K562 (cell line): ENCODE measurements around the gene DCUN1D3. TPM values are rescaled to one million over a fixed set of nuclear protein-coding genes. Genes with fewer than 3 reads are reported as not detected.

Experiments
- ATAC-seq: fragments of 200-7000 bp; cut with Tn5 transposase; 3 replicates; pipeline ENCODE4 v1.9.1; 2020; ENCODE audit warnings: moderate library complexity
- BruUV-seq: library from RNA; stranded (reverse); fragments of 400-500 nt; replicated peaks from 2 replicates; lab custom pipeline; 2021; lab: Mats Ljungman, UMichigan
- CTCF ChIA-PET: fragments of 300-600 bp; formaldehyde crosslinking; extraction: SDS; loops from one replicate; lab custom pipeline; 2021; ENCODE audit warnings: low intra/inter-chr PET ratio; lab: Yijun Ruan, JAX
- POLR2A ChIA-PET: fragments of 300-600, 350-650 bp; sonication (Branson Sonifier 250); formaldehyde crosslinking; extraction: SDS; loops from one replicate; lab custom pipeline; 2021; ENCODE audit warnings: antibody characterized with exemption, inconsistent platforms; lab: Yijun Ruan, JAX
- DNase-seq, 4 experiments: peaks; one replicate each; pipeline versions ENCODE4 v3.0.0 to v3.0.0-alpha.2; 2011 to 2018; ENCODE audit warnings: low spot score in 3 of 4, mixed read lengths in 3 of 4; ENCODE audit errors: extremely low read depth in 1 of 4
- FAIRE-seq: peaks from 2 replicates; lab custom pipeline; 2011; peaks lifted over from hg19 to GRCh38; lab: Jason Lieb, UNC
- H2AFZ ChIP-seq: 2 replicates; pipeline ENCODE4 v1.6.0; 2011; ENCODE audit warnings: low read depth, low read length, control low read depth, inconsistent platforms
- H3K27ac ChIP-seq: fragments of 200-600 bp; 3 replicates; pipeline ENCODE4 v1.8.0; 2011; ENCODE audit warnings: low read depth, mild to moderate bottlenecking, control low read depth, inconsistent platforms, low read length, moderate library complexity, mixed read lengths; ENCODE audit errors: extremely low read depth
- H3K27me3 ChIP-seq, 2 experiments: fragments of 300-600 bp in 1 of 2; 2 replicates in 1 of 2; 3 replicates in 1 of 2; pipeline versions ENCODE4 v1.6.0 to v1.8.0; 2011; ENCODE audit warnings: inconsistent platforms in 2 of 2, low read length in 2 of 2, mild to moderate bottlenecking in 1 of 2, mixed read lengths in 1 of 2, moderate library complexity in 1 of 2; ENCODE audit not compliant: control insufficient read depth in 2 of 2, insufficient read depth in 2 of 2
- H3K36me3 ChIP-seq: fragments of 300-600 bp; 3 replicates; pipeline ENCODE4 v1.8.0; 2011; ENCODE audit warnings: mild to moderate bottlenecking, low read length, inconsistent platforms; ENCODE audit not compliant: control insufficient read depth, insufficient read depth
- H3K4me1 ChIP-seq, 2 experiments: fragments of 200-600 bp in 1 of 2; replicated peaks in 1 of 2; 2 replicates in 1 of 2; 3 replicates in 1 of 2; pipeline versions ENCODE4 v1.5.1 to v1.8.0; 2011; ENCODE audit warnings: inconsistent platforms in 2 of 2, low read length in 2 of 2, mild to moderate bottlenecking in 1 of 2, mixed read lengths in 1 of 2, moderate library complexity in 1 of 2; ENCODE audit not compliant: control insufficient read depth in 2 of 2, insufficient read depth in 2 of 2
- H3K4me2 ChIP-seq: 2 replicates; pipeline ENCODE4 v1.6.1; 2011; ENCODE audit warnings: low read length, control low read depth, inconsistent platforms, mixed read lengths; ENCODE audit not compliant: insufficient read depth
- H3K4me3 ChIP-seq: fragments of 200-600 bp; sonication (generic), shearing (Covaris generic); 2 replicates; pipeline ENCODE4 v1.5.1; 2016; ENCODE audit warnings: control low read depth, inconsistent platforms
- H3K79me2 ChIP-seq: fragments of 200-600 bp; 3 replicates; pipeline ENCODE4 v1.8.0; 2011; ENCODE audit warnings: low read length, inconsistent platforms; ENCODE audit not compliant: control insufficient read depth, insufficient read depth
- H3K9ac ChIP-seq, 2 experiments: 2 replicates each; pipeline versions ENCODE4 v1.6.0 to v1.6.1; 2011; ENCODE audit warnings: low read depth in 2 of 2, low read length in 2 of 2, control low read depth in 1 of 2, inconsistent platforms in 1 of 2, mild to moderate bottlenecking in 1 of 2, mixed read lengths in 1 of 2; ENCODE audit not compliant: insufficient read depth in 1 of 2
- H3K9me1 ChIP-seq: one replicate; pipeline ENCODE4 v1.6.0; 2011; ENCODE audit warnings: inconsistent platforms, mild to moderate bottlenecking, low read length, moderate library complexity; ENCODE audit not compliant: control insufficient read depth, insufficient read depth
- H3K9me3 ChIP-seq: replicated peaks from 2 replicates; pipeline ENCODE4 v1.5.1; 2011; ENCODE audit warnings: low read depth, low read length, inconsistent platforms; ENCODE audit not compliant: control insufficient read depth, insufficient read depth
- H4K20me1 ChIP-seq: replicated peaks from 2 replicates; pipeline ENCODE4 v1.6.1; 2011; ENCODE audit warnings: low read length, inconsistent platforms, mixed read lengths; ENCODE audit not compliant: control insufficient read depth, insufficient read depth
- ARID4B ChIP-seq: sonication (generic); formaldehyde crosslinking; IDR thresholded peaks from 2 replicates; pipeline ENCODE4 v1.8.0; 2022; ENCODE audit warnings: mild to moderate bottlenecking, missing genetic modification reagents
- CBX3 ChIP-seq, 2 experiments: IDR thresholded peaks; 1 replicate in 1 of 2; 2 replicates in 1 of 2; pipeline ENCODE4 v1.6.1; 2012; ENCODE audit warnings: inconsistent platforms in 2 of 2, low read length in 2 of 2, borderline replicate concordance in 1 of 2, control low read depth in 1 of 2
- CGGBP1 ChIP-seq: fragments of 250-450 bp; sonication (Bioruptor Pico); IDR thresholded peaks from 2 replicates; pipeline ENCODE4 v1.9.0; 2021; ENCODE audit warnings: mild to moderate bottlenecking
- GTF2B ChIP-seq: IDR thresholded peaks from 2 replicates; pipeline ENCODE4 v1.6.1; 2011; ENCODE audit not compliant: insufficient read length; ENCODE audit errors: extremely low read depth
- HCFC1 ChIP-seq: IDR thresholded peaks from 2 replicates; pipeline ENCODE4 v1.6.1; 2012; ENCODE audit warnings: low read depth, low read length, improper control_type of control experiment
- MEF2D ChIP-seq: conservative IDR thresholded peaks from 2 replicates; pipeline ENCODE4 v1.6.1; 2016; ENCODE audit warnings: low read depth, missing genetic modification characterization, missing compliant biosample characterization
- NEUROD1 ChIP-seq: fragments of 150-350 bp; IDR thresholded peaks from 2 replicates; pipeline ENCODE4 v1.6.1; 2014; ENCODE audit warnings: borderline replicate concordance, low read length, low read depth; ENCODE audit not compliant: partially characterized antibody
- PHB ChIP-seq: fragments of 250-450 bp; sonication (Bioruptor Pico); IDR thresholded peaks from 2 replicates; pipeline ENCODE4 v1.5.0; 2021
- PREB ChIP-seq: sonication (generic); formaldehyde crosslinking; IDR thresholded peaks from 2 replicates; pipeline ENCODE4 v1.8.1; 2023; ENCODE audit warnings: mild to moderate bottlenecking, missing genetic modification reagents
- SIN3A ChIP-seq, 2 experiments: fragments of 150-350 bp in 1 of 2; IDR thresholded peaks; 2 replicates each; pipeline ENCODE4 v1.6.1; 2011 to 2016; ENCODE audit warnings: borderline replicate concordance in 2 of 2, low read depth in 2 of 2, low read length in 2 of 2, mild to moderate bottlenecking in 2 of 2, moderate library complexity in 2 of 2; ENCODE audit not compliant: control insufficient read depth in 1 of 2
- ZBTB26 ChIP-seq: fragments of 450-650 bp; formaldehyde crosslinking; IDR thresholded peaks from 2 replicates; pipeline ENCODE4 v1.4.0; 2022; ENCODE audit warnings: missing genetic modification characterization
- ZFP1 ChIP-seq: fragments of 450-650 bp; formaldehyde crosslinking; IDR thresholded peaks from 2 replicates; pipeline ENCODE4 v1.4.0; 2020; ENCODE audit warnings: mild to moderate bottlenecking, mixed read lengths
- WGBS: fragments of 100-300 bp; shearing (Covaris generic); methylation state at CpG from one replicate; pipeline ENCODE4 v1.1.6; 2016; ENCODE audit warnings: low coverage, mixed read lengths; ENCODE audit not compliant: insufficient coverage; ENCODE audit errors: missing lambda C conversion rate; 5-methylcytosine and 5-hydroxymethylcytosine counted together
- in situ Hi-C: fragments of 300-500 bp; cut with MboI; formaldehyde crosslinking; loops from 4 replicates; pipeline ENCODE4 v1.15.0; 2018; ENCODE audit warnings: inconsistent platforms, mixed read lengths
- intact Hi-C: fragments of 100-400 bp; cut with micrococcal nuclease; formaldehyde crosslinking; loops from 2 replicates; pipeline ENCODE4 v1.14.2; 2022
- polyA plus RNA-seq, 8 experiments: library from polyadenylated mRNA; depleted of rRNA in 4 of 8; stranded (reverse) in 5 of 8; unstranded in 3 of 8; fragments of >200 nt; fragmentation: Nextera tagmentation in 2 of 8; fragmentation: Illumina TruSeq in 1 of 8; extraction: Ambion mirVana in 2 of 8; extraction: Trizol in 1 of 8; gene quantifications; 2 replicates each; pipeline versions ENCODE4 v1.2.1 to v1.2.3, GENCODE V29; 2011 to 2014; ENCODE audit warnings: inconsistent platforms in 1 of 8, missing spikeins in 1 of 8
- total RNA-seq, 7 experiments: library from RNA; depleted of rRNA in 6 of 7; stranded (reverse); fragments of >200 nt in 6 of 7; fragmentation: Illumina TruSeq in 2 of 7; extraction: Trizol in 2 of 7; gene quantifications; 2 replicates each; pipeline versions ENCODE4 v1.2.1 to v1.2.3, GENCODE V29; 2011 to 2021; ENCODE audit warnings: low replicate concordance in 1 of 7

The DCUN1D3 gene
- total and polyA plus RNA-seq, 9 of the 15 experiments (the other 6 are each of a cell fraction or from before 2014, with no cell fraction given): 1.0 to 4.7 (median 2.2) TPM

GRCh38 chr16:20941636-20941926 is 41.4 kb upstream of the DCUN1D3 start:
- BruUV-seq: no TSS peak
- Histone ChIP-seq H3K9me1 (no peaks in the 10 kb centered on the region), H3K9me3 (0 out of 2 replicates have a peak, but pooled peaks cover 2% of the 10 kb centered on the region), H4K20me1 (no peaks in the 10 kb centered on the region), H3K27ac (no peak overlapping the region), H3K9ac (no peak overlapping the region), H3K36me3 (no peaks in the 10 kb centered on the region), H3K27me3 (peaks cover 0 to 2% of the 10 kb centered on the region in 2 experiments; a peak in 2 of 5 replicates), H3K4me2 (no peak overlapping the region), H3K4me1 (peaks cover 12 to 22% of the 10 kb centered on the region in 2 experiments), H2AFZ (no peak overlapping the region), H3K79me2 (no peaks in the 10 kb centered on the region), H3K4me3 (no peak overlapping the region)
- ATAC-seq (no peak), DNase-seq (no peak), FAIRE-seq (no peak)
- ChIA-PET POLR2A (interaction anchor here (1.3 kb wide), 1 partner anchor 22 kb away, joined by 6 read pairs; no protein-coding TSS in a partner anchor), CTCF (no interaction called here)
- WGBS: 74% methylated on average over 6 of the region's 6 CpGs
- intact Hi-C loops (no loop called here), in situ Hi-C loops (no loop called here)
- TF ChIP-seq NEUROD1: no peak
- no peak for TF ChIP-seq ARID4B (CRISPR knock-in tag)
- no peak for TF ChIP-seq ZBTB26
- no peak for TF ChIP-seq CBX3 (IDR thresholded peaks at IDR 0.05; ENCODE audit: borderline replicate concordance in 1 of 2, low read length in 2 of 2)
- TF ChIP-seq SIN3A (IDR thresholded peaks at IDR 0.05; ENCODE audit: borderline replicate concordance in 2 of 2, control insufficient read depth in 1 of 2, low read depth in 2 of 2, low read length in 2 of 2): no peak
- no peak for TF ChIP-seq HCFC1
- no peak for TF ChIP-seq GTF2B
- TF ChIP-seq ZFP1: no peak
- TF ChIP-seq PREB (CRISPR knock-in tag): no peak
- TF ChIP-seq MEF2D: no peak
- TF ChIP-seq CGGBP1 (CRISPR knock-in tag): no peak
- no peak for TF ChIP-seq PHB
